Natural killer cell (primary cell): ENCODE data around the gene USF2. TPM values are rescaled to one million over a fixed set of nuclear protein-coding genes. Genes with fewer than 3 reads are reported as not detected.

Experiments
- ATAC-seq, 3 donors: fragments of 150-1000 bp in 2 of 3; fragments of 200-7000 bp in 1 of 3; cut with Tn5 transposase; 1 replicate in 1 of 3; 2 replicates in 2 of 3; pipeline ENCODE4 v1.10.0; 2021; ENCODE audit warnings: mild to moderate bottlenecking in 2 of 3, moderate library complexity in 2 of 3
- DNase-seq, 2 donors: peaks; one replicate each; pipeline versions ENCODE4 v3.0.0 to v3.0.0-alpha.2; 2013 to 2021; ENCODE audit warnings: mixed read lengths in 1 of 2
- H3K27ac ChIP-seq: one replicate; pipeline ENCODE4 v1.5.1; 2013; ENCODE audit warnings: mild to moderate bottlenecking, low read length
- H3K27me3 ChIP-seq: one replicate; pipeline ENCODE4 v1.6.1; 2013; ENCODE audit warnings: low read length; ENCODE audit not compliant: control insufficient read depth, insufficient read depth
- H3K36me3 ChIP-seq: one replicate; pipeline ENCODE4 v1.6.1; 2013; ENCODE audit warnings: low read length; ENCODE audit not compliant: control insufficient read depth, insufficient read depth
- H3K4me1 ChIP-seq: one replicate; pipeline ENCODE4 v1.6.1; 2013; ENCODE audit warnings: low read length; ENCODE audit not compliant: control insufficient read depth, insufficient read depth
- H3K4me3 ChIP-seq: one replicate; pipeline ENCODE4 v1.5.1; 2013; ENCODE audit warnings: low read length
- H3K9me3 ChIP-seq: one replicate; pipeline ENCODE4 v1.6.1; 2013; ENCODE audit warnings: low read length; ENCODE audit not compliant: control insufficient read depth, insufficient read depth
- H3K27ac Mint-ChIP-seq, 2 donors: one replicate each; pipeline ENCODE4 v1.8.0; 2022; ENCODE audit warnings: mild to moderate bottlenecking in 2 of 2, mixed read lengths in 2 of 2, moderate library complexity in 1 of 2
- H3K27me3 Mint-ChIP-seq, 2 donors: one replicate each; pipeline ENCODE4 v1.8.0; 2022; ENCODE audit warnings: low read depth in 2 of 2, mixed read lengths in 2 of 2
- H3K36me3 Mint-ChIP-seq: one replicate; pipeline ENCODE4 v1.8.0; 2022; ENCODE audit warnings: mixed read lengths
- H3K4me1 Mint-ChIP-seq, 2 donors: one replicate each; pipeline ENCODE4 v1.8.0; 2022; ENCODE audit warnings: mixed read lengths in 2 of 2
- H3K4me3 Mint-ChIP-seq: one replicate; pipeline ENCODE4 v1.8.0; 2022; ENCODE audit warnings: mild to moderate bottlenecking, moderate library complexity, mixed read lengths
- H3K9me3 Mint-ChIP-seq, 2 donors: one replicate each; pipeline ENCODE4 v1.8.0; 2022; ENCODE audit warnings: mixed read lengths in 2 of 2
- WGBS: methylation state at CpG from one replicate; pipeline ENCODE4 v1.1.7; 2013; ENCODE audit warnings: missing lambda C conversion rate; ENCODE audit not compliant: insufficient coverage; 5-methylcytosine and 5-hydroxymethylcytosine counted together
- intact Hi-C: fragments of 100-400 bp; cut with micrococcal nuclease; formaldehyde crosslinking; loops from one replicate; pipeline ENCODE4 v1.14.2; 2022
- total RNA-seq, 4 donors: library from RNA; stranded (reverse); fragments of 120-200 nt in 1 of 4; gene quantifications; one replicate each; pipeline versions ENCODE4 v1.2.3 to v1.2.4, GENCODE V29; 2013 to 2022
- TF ChIP-seq, protein P1 (sequence below): fragments of 200-600 bp; IDR thresholded peaks from one replicate; pipeline ENCODE4 v1.8.0; 2022; ENCODE audit warnings: antibody characterized with exemption

Gene USF2
- total RNA-seq, 3 donors from 2014 or later (not counting 1 experiment from before 2014, with no cell fraction given) = 243 to 253 (median 250) TPM

DNA sequence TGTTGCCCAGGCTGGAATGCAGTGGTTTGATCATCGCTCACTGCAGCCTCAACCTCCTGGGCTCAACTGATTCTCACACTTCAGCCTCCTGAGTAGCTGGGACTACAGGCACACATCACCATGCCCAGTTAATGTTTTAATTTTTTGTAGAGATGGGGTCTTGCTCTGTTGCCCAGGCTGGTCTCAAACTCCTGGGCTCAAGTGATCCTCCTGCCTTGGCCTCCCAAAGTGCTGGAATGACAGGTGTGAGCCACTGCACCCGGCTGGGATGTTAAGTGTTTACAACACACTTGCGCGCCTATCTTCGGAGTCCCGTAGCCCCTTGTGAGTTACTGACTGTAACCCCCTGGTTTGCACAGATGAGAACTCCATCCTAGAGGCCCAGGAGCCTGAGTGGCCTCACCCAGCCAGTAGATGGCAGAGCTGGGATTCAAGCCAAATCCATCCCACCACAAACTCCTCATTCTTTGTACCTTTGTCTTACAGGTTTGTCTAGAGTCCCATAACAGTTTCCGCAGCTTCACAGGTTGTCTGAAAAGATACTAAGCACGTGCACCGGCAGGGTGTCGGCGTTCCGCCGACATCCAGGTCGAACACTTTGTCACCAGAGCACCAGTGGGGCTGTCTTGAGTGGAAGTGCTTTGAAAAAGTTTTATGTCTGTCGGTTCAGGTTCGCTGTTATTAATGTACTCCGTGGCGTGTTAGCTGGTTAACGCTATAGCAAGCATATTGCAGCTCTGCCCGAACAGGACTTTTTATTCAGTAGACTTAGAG lies 37.9 kb downstream of the USF2 start:
- Histone ChIP-seq H3K4me1 (no peaks in the 10 kb centered on the region), H3K27ac (no peak overlapping the region), H3K36me3 (no peaks in the 10 kb centered on the region), H3K9me3 (no peaks in the 10 kb centered on the region), H3K27me3 (no peaks in the 10 kb centered on the region), H3K4me3 (no peak overlapping the region)
- H3K4me3 Mint-ChIP-seq = no peak overlapping the region
- DNase-seq = no peak
- WGBS = 94% methylated on average over 20 of the region's 20 CpGs
- no peaks in the 10 kb centered on the region for H3K4me1 Mint-ChIP-seq
- no peaks in the 10 kb centered on the region for H3K36me3 Mint-ChIP-seq
- TF ChIP-seq, protein P1, sequence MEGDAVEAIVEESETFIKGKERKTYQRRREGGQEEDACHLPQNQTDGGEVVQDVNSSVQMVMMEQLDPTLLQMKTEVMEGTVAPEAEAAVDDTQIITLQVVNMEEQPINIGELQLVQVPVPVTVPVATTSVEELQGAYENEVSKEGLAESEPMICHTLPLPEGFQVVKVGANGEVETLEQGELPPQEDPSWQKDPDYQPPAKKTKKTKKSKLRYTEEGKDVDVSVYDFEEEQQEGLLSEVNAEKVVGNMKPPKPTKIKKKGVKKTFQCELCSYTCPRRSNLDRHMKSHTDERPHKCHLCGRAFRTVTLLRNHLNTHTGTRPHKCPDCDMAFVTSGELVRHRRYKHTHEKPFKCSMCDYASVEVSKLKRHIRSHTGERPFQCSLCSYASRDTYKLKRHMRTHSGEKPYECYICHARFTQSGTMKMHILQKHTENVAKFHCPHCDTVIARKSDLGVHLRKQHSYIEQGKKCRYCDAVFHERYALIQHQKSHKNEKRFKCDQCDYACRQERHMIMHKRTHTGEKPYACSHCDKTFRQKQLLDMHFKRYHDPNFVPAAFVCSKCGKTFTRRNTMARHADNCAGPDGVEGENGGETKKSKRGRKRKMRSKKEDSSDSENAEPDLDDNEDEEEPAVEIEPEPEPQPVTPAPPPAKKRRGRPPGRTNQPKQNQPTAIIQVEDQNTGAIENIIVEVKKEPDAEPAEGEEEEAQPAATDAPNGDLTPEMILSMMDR = no peak
- peaks cover 0 to 2% of the 10 kb centered on the region in 2 donors for H3K27me3 Mint-ChIP-seq
- no peak for ATAC-seq
- H3K9me3 Mint-ChIP-seq = no peaks in the 10 kb centered on the region
- no peak overlapping the region for H3K27ac Mint-ChIP-seq
- intact Hi-C loops = no loop called here

DNA sequence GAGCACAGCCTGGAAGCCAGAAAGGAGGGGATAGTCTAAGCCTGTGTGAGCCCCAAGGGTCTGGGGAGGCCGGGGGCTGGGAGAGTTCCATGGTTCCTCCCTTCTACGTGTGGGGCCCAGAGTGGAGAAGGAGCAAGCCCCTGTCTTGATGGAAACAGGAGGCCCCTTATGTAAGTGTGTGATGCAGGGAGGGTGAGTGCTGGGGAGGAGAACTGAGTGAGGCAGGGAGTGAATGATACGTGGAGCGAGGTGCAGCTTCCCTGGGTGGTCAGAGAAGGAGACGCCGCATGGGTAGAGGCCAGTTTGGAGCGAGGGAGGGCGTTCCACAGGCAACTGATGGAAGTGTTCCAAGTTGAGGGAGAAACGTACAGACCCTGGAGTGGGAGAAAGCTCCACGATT lies 39.2 kb downstream of the USF2 start:
- Histone ChIP-seq H3K27me3 (no peaks in the 10 kb centered on the region), H3K27ac (no peak overlapping the region), H3K4me3 (no peak overlapping the region), H3K9me3 (no peaks in the 10 kb centered on the region), H3K4me1 (peaks cover under 1% of the 10 kb centered on the region), H3K36me3 (no peaks in the 10 kb centered on the region)
- Mint-ChIP-seq H3K4me3 (no peak overlapping the region), H3K27me3 (peaks cover 0 to 2% of the 10 kb centered on the region in 2 donors), H3K4me1 (no peaks in the 10 kb centered on the region), H3K9me3 (no peaks in the 10 kb centered on the region), H3K36me3 (no peaks in the 10 kb centered on the region), H3K27ac (no peak overlapping the region)
- no peak for ATAC-seq
- DNase-seq = no peak
- TF ChIP-seq, protein P1 = no peak
- intact Hi-C loops = no loop called here
- 81% methylated on average over 10 of the region's 10 CpGs for WGBS

DNA sequence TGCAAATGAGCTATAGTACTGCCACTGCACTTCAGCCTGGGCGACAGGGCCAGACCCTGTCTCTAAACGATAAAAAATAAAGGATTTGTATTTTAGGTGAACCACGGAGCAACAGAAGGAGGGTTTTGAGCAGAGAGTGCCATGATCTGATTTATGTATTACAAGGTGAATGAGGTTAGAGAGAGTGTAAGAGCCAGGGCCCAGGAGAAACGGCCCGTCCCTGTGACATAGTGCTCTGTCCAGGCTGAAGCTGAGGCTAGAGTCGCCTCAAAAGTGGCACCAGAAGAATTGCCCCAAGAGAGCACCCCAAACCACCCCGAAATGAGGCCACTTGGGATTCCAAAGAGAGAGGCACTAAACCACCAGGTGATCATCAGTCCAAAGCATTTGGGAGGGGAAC lies 40.1 kb downstream of the USF2 start:
- H3K4me1 Mint-ChIP-seq = no peaks in the 10 kb centered on the region
- peaks cover 0 to 5% of the 10 kb centered on the region in 2 donors for H3K27me3 Mint-ChIP-seq
- intact Hi-C loops = no loop called here
- no peaks in the 10 kb centered on the region for H3K9me3 Mint-ChIP-seq
- Histone ChIP-seq H3K4me1 (peaks cover 9% of the 10 kb centered on the region), H3K9me3 (no peaks in the 10 kb centered on the region), H3K4me3 (no peak overlapping the region), H3K27ac (no peak overlapping the region), H3K36me3 (no peaks in the 10 kb centered on the region), H3K27me3 (no peaks in the 10 kb centered on the region)
- no peaks in the 10 kb centered on the region for H3K36me3 Mint-ChIP-seq
- 88% methylated on average over 7 of the region's 7 CpGs for WGBS
- no peak overlapping the region for H3K4me3 Mint-ChIP-seq
- TF ChIP-seq, protein P1 = no peak
- no peak for DNase-seq
- no peak overlapping the region for H3K27ac Mint-ChIP-seq
- no peak for ATAC-seq
